H9 (cell line): ENCODE data around the gene TMEM185B. TPM values are rescaled to one million over a fixed set of nuclear protein-coding genes. Genes with fewer than 3 reads are reported as not detected.

ENCODE experiments used
- DNase-seq: peaks from one replicate; pipeline ENCODE4 v3.0.0-alpha.2; 2017
- H2AFZ ChIP-seq: one replicate; pipeline ENCODE4 v1.6.1; 2013; ENCODE audit warnings: mild to moderate bottlenecking, low read length, control low read depth, moderate library complexity
- H2AK5ac ChIP-seq: 2 replicates; pipeline ENCODE4 v1.6.1; 2013; ENCODE audit warnings: low read length, control low read depth, mixed read lengths; ENCODE audit not compliant: insufficient read length
- H2BK120ac ChIP-seq: one replicate; pipeline ENCODE4 v1.6.1; 2013; ENCODE audit warnings: low read depth, mild to moderate bottlenecking, low read length, control low read depth, inconsistent platforms; ENCODE audit not compliant: poor library complexity, severe bottlenecking
- H2BK12ac ChIP-seq: 2 replicates; pipeline ENCODE4 v1.6.1; 2013; ENCODE audit warnings: low read length, control low read depth, mixed read lengths, low read depth; ENCODE audit not compliant: insufficient read length
- H2BK15ac ChIP-seq: 2 replicates; pipeline ENCODE4 v1.6.1; 2013; ENCODE audit warnings: low read depth, low read length, control low read depth
- H2BK20ac ChIP-seq: one replicate; pipeline ENCODE4 v1.6.1; 2013; ENCODE audit warnings: low read depth, mild to moderate bottlenecking, low read length, control low read depth, inconsistent platforms; ENCODE audit not compliant: poor library complexity, severe bottlenecking
- H2BK5ac ChIP-seq: 2 replicates; pipeline ENCODE4 v1.6.1; 2013; ENCODE audit warnings: low read length, control low read depth, mixed read lengths; ENCODE audit not compliant: insufficient read length
- H3K14ac ChIP-seq: 2 replicates; pipeline ENCODE4 v1.6.1; 2013; ENCODE audit warnings: low read length, control low read depth; ENCODE audit not compliant: insufficient read depth
- H3K18ac ChIP-seq: 2 replicates; pipeline ENCODE4 v1.6.1; 2013; ENCODE audit warnings: low read depth, mild to moderate bottlenecking, mixed read lengths, low read length, control low read depth; ENCODE audit not compliant: insufficient read length
- H3K23ac ChIP-seq: 2 replicates; pipeline ENCODE4 v1.6.1; 2013; ENCODE audit warnings: low read length, control low read depth, mixed read lengths, low read depth; ENCODE audit not compliant: insufficient read length
- H3K23me2 ChIP-seq: 2 replicates; pipeline ENCODE4 v1.6.1; 2013; ENCODE audit warnings: low read depth, mild to moderate bottlenecking, mixed read lengths, low read length, control low read depth; ENCODE audit not compliant: insufficient read length, poor library complexity, severe bottlenecking
- H3K27ac ChIP-seq: 2 replicates; pipeline ENCODE4 v1.5.1; 2013; ENCODE audit warnings: low read length, control low read depth, mixed read lengths, low read depth; ENCODE audit not compliant: insufficient read length
- H3K27me3 ChIP-seq: 2 replicates; pipeline ENCODE4 v1.6.1; 2013; ENCODE audit warnings: low read length, control low read depth, inconsistent platforms; ENCODE audit not compliant: insufficient read depth
- H3K4ac ChIP-seq: 2 replicates; pipeline ENCODE4 v1.6.1; 2013; ENCODE audit warnings: low read depth, mild to moderate bottlenecking, control low read depth, inconsistent platforms, low read length, moderate library complexity
- H3K4me1 ChIP-seq: 2 replicates; pipeline ENCODE4 v1.6.1; 2013; ENCODE audit warnings: low read length, control low read depth, inconsistent platforms; ENCODE audit not compliant: insufficient read depth
- H3K4me2 ChIP-seq: 2 replicates; pipeline ENCODE4 v1.6.1; 2013; ENCODE audit warnings: low read length, control low read depth, mixed read lengths; ENCODE audit not compliant: insufficient read length, insufficient read depth
- H3K56ac ChIP-seq: 2 replicates; pipeline ENCODE4 v1.6.1; 2013; ENCODE audit warnings: low read depth, mild to moderate bottlenecking, mixed read lengths, low read length, control low read depth; ENCODE audit not compliant: insufficient read length
- H3K79me1 ChIP-seq: 2 replicates; pipeline ENCODE4 v1.6.1; 2013; ENCODE audit warnings: low read depth, mild to moderate bottlenecking, moderate library complexity, low read length, control low read depth, inconsistent platforms; ENCODE audit not compliant: insufficient read depth, poor library complexity, severe bottlenecking
- H3K79me2 ChIP-seq: 2 replicates; pipeline ENCODE4 v1.6.1; 2013; ENCODE audit warnings: low read length, control low read depth, inconsistent platforms; ENCODE audit not compliant: insufficient read depth
- H3K9ac ChIP-seq: 2 replicates; pipeline ENCODE4 v1.6.1; 2013; ENCODE audit warnings: low read length, control low read depth, mixed read lengths; ENCODE audit not compliant: insufficient read length; ENCODE audit errors: extremely low read depth
- H3K9me3 ChIP-seq: one replicate; pipeline ENCODE4 v1.6.1; 2013; ENCODE audit warnings: low read depth, low read length, inconsistent platforms; ENCODE audit not compliant: control insufficient read depth
- H3T11ph ChIP-seq: one replicate; pipeline ENCODE4 v1.6.1; 2013; ENCODE audit warnings: mild to moderate bottlenecking, low read length, control low read depth, inconsistent platforms
- H4K20me1 ChIP-seq: one replicate; pipeline ENCODE4 v1.6.1; 2013; ENCODE audit not compliant: control insufficient read depth, insufficient read length, insufficient read depth
- H4K5ac ChIP-seq: 2 replicates; pipeline ENCODE4 v1.6.1; 2013; ENCODE audit warnings: low read depth, mild to moderate bottlenecking, mixed read lengths, low read length, control low read depth; ENCODE audit not compliant: insufficient read length
- H4K8ac ChIP-seq: replicated peaks from 2 replicates; pipeline ENCODE4 v1.6.1; 2013; ENCODE audit warnings: low read length, control low read depth, mixed read lengths, low read depth; ENCODE audit not compliant: insufficient read length
- H4K91ac ChIP-seq: 2 replicates; pipeline ENCODE4 v1.6.1; 2013; ENCODE audit warnings: low read depth, mild to moderate bottlenecking, moderate library complexity, mixed read lengths, low read length, control low read depth; ENCODE audit not compliant: insufficient read length
- H3K27ac Mint-ChIP-seq, 3 experiments: 2 replicates in 2 of 3; 3 replicates in 1 of 3; pipeline ENCODE4 v1.8.0; 2020 to 2021; ENCODE audit warnings: mixed read lengths in 3 of 3, mild to moderate bottlenecking in 1 of 3, moderate library complexity in 1 of 3
- H3K27me3 Mint-ChIP-seq: 2 replicates; pipeline ENCODE4 v1.8.0; 2021; ENCODE audit warnings: low read depth, mild to moderate bottlenecking, moderate library complexity, mixed read lengths
- H3K36me3 Mint-ChIP-seq, 3 experiments: 2 replicates in 2 of 3; 3 replicates in 1 of 3; pipeline ENCODE4 v1.8.0; 2020 to 2021; ENCODE audit warnings: low read depth in 3 of 3, mixed read lengths in 3 of 3; ENCODE audit not compliant: insufficient read depth in 1 of 3
- H3K4me1 Mint-ChIP-seq, 2 experiments: 2 replicates each; pipeline ENCODE4 v1.8.0; 2020; ENCODE audit warnings: mixed read lengths in 2 of 2
- H3K4me3 Mint-ChIP-seq, 2 experiments: 2 replicates in 1 of 2; 3 replicates in 1 of 2; pipeline ENCODE4 v1.8.0; 2020 to 2021; ENCODE audit warnings: mild to moderate bottlenecking in 2 of 2, mixed read lengths in 2 of 2, moderate library complexity in 1 of 2
- H3K9me3 Mint-ChIP-seq, 2 experiments: 2 replicates in 1 of 2; 3 replicates in 1 of 2; pipeline ENCODE4 v1.8.0; 2020; ENCODE audit warnings: mild to moderate bottlenecking in 2 of 2, mixed read lengths in 2 of 2, moderate library complexity in 1 of 2
- WGBS: extraction: QIAGEN DNeasy Blood & Tissue Kit; methylation state at CpG from one replicate; pipeline ENCODE4 v1.1.7; 2013; ENCODE audit warnings: missing lambda C conversion rate, low lambda C conversion rate, mixed read lengths; ENCODE audit not compliant: insufficient read length; ENCODE audit errors: extremely low coverage; 5-methylcytosine and 5-hydroxymethylcytosine counted together
- total RNA-seq: library from RNA; stranded (reverse); gene quantifications from 2 replicates; pipeline ENCODE4 v1.2.1, GENCODE V29; 2021
- TF ChIP-seq, protein P1 (sequence below): fragments of 200-600 bp; sonication (generic); conservative IDR thresholded peaks from 3 replicates; pipeline ENCODE4 v1.8.0; 2021; ENCODE audit warnings: antibody characterized with exemption, mild to moderate bottlenecking

The TMEM185B gene
- total RNA-seq, 1 experiment from 2014 or later = 29.0 TPM

DNA sequence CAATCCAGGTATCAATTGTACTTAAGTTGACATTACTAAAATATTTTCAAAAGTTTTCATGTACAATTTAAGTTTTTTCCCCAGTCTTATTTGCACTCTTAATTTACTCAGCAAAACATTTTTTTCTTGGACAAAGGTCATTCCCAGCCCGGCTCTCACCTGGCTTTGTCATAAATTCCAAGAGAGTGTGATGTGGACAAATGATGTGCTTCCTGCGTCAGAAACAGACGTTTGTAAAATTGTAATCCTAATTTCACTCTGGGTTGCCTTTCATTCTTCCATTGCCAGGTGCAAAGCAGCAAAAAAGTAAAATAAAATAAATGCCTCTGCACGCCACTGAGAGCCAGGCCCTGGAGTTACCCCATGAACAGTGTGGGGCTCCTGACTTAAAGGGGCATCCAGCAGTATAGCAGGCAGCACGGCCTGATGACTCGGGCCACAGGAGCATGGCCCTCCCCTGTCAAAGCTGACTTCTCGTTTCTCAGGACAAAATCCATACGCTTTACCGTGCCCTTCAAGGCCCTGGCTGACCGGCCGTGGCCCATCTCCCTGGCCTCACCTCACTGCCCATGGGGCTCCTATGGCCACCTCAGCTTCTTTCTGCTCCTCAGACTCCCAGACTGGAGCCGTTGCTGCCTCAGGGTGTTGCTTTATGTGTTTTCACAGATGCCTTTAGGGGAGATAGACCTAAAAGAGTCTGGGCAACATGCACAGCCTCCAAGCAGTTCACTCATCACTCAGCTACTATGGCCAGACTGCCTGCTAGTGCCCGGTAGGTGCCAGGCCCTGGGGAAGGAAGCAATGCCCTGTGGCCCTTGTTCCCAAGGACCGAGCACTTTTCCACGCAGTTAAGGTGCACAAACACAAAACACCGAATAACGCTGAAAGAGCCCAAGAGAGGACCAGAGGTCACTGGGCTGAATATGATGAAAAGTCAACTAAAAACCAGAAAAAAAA is 7.6 kb upstream of the TMEM185B start:
- no peak overlapping the region for H2BK15ac ChIP-seq
- DNase-seq = peak; percentile 21
- Mint-ChIP-seq H3K36me3 (no peaks in the 10 kb centered on the region; a peak in 1 of 7 replicates), H3K4me1 (peaks cover 2 to 5% of the 10 kb centered on the region in 2 experiments; a peak in 2 of 4 replicates), H3K27ac (peak overlapping the region in 1 of 3 experiments; percentile 12; a peak in 1 of 7 replicates), H3K27me3 (peaks cover 40% of the 10 kb centered on the region), H3K9me3 (peaks cover 5 to 7% of the 10 kb centered on the region in 2 experiments; a peak in 2 of 5 replicates), H3K4me3 (no peak overlapping the region)
- no peak overlapping the region for H3K9ac ChIP-seq
- no peak overlapping the region for H4K91ac ChIP-seq
- no peak overlapping the region for H2AK5ac ChIP-seq
- no peaks in the 10 kb centered on the region for H3K79me2 ChIP-seq
- no peak overlapping the region for H2BK120ac ChIP-seq
- no peak overlapping the region for H3K4me2 ChIP-seq
- no peaks in the 10 kb centered on the region for H3K9me3 ChIP-seq
- H4K8ac ChIP-seq = no peak overlapping the region
- H3K27ac ChIP-seq = no peak overlapping the region
- H2AFZ ChIP-seq = no peak overlapping the region
- TF ChIP-seq, protein P1, sequence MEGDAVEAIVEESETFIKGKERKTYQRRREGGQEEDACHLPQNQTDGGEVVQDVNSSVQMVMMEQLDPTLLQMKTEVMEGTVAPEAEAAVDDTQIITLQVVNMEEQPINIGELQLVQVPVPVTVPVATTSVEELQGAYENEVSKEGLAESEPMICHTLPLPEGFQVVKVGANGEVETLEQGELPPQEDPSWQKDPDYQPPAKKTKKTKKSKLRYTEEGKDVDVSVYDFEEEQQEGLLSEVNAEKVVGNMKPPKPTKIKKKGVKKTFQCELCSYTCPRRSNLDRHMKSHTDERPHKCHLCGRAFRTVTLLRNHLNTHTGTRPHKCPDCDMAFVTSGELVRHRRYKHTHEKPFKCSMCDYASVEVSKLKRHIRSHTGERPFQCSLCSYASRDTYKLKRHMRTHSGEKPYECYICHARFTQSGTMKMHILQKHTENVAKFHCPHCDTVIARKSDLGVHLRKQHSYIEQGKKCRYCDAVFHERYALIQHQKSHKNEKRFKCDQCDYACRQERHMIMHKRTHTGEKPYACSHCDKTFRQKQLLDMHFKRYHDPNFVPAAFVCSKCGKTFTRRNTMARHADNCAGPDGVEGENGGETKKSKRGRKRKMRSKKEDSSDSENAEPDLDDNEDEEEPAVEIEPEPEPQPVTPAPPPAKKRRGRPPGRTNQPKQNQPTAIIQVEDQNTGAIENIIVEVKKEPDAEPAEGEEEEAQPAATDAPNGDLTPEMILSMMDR = no peak
- no peak overlapping the region for H3K4ac ChIP-seq
- H4K5ac ChIP-seq = no peak overlapping the region
- H3K79me1 ChIP-seq = no peaks in the 10 kb centered on the region
- H3K23ac ChIP-seq = no peak overlapping the region
- no peaks in the 10 kb centered on the region for H3K27me3 ChIP-seq
- no peak overlapping the region for H3K14ac ChIP-seq
- H2BK20ac ChIP-seq = no peak overlapping the region
- H4K20me1 ChIP-seq = no peaks in the 10 kb centered on the region
- H3K23me2 ChIP-seq = no peaks in the 10 kb centered on the region
- no peak overlapping the region for H2BK12ac ChIP-seq
- H3T11ph ChIP-seq = no peak overlapping the region
- no CpG with 5 or more reads among the region's 17 CpGs for WGBS
- H3K56ac ChIP-seq = no peak overlapping the region
- no peaks in the 10 kb centered on the region for H3K4me1 ChIP-seq
- H2BK5ac ChIP-seq = no peak overlapping the region
- no peak overlapping the region for H3K18ac ChIP-seq
